Mammary epithelial cell (primary cell): ENCODE data around the gene CFAP99.

Experiments used
- CTCF ChIP-seq, 2 donors: IDR thresholded peaks in 1 of 2; conservative IDR thresholded peaks in 1 of 2; 2 replicates each; pipeline ENCODE4 v1.5.1; 2011 to 2012; ENCODE audit warnings: inconsistent platforms in 2 of 2, low read length in 2 of 2, mild to moderate bottlenecking in 2 of 2, control low read depth in 1 of 2, low read depth in 1 of 2; ENCODE audit not compliant: insufficient read depth in 1 of 2; ENCODE audit errors: extremely low read depth in 1 of 2
- EZH2 ChIP-seq: IDR thresholded peaks from 2 replicates; pipeline ENCODE4 v1.6.1; 2012; ENCODE audit warnings: low read length, inconsistent platforms, borderline replicate concordance

DNA sequence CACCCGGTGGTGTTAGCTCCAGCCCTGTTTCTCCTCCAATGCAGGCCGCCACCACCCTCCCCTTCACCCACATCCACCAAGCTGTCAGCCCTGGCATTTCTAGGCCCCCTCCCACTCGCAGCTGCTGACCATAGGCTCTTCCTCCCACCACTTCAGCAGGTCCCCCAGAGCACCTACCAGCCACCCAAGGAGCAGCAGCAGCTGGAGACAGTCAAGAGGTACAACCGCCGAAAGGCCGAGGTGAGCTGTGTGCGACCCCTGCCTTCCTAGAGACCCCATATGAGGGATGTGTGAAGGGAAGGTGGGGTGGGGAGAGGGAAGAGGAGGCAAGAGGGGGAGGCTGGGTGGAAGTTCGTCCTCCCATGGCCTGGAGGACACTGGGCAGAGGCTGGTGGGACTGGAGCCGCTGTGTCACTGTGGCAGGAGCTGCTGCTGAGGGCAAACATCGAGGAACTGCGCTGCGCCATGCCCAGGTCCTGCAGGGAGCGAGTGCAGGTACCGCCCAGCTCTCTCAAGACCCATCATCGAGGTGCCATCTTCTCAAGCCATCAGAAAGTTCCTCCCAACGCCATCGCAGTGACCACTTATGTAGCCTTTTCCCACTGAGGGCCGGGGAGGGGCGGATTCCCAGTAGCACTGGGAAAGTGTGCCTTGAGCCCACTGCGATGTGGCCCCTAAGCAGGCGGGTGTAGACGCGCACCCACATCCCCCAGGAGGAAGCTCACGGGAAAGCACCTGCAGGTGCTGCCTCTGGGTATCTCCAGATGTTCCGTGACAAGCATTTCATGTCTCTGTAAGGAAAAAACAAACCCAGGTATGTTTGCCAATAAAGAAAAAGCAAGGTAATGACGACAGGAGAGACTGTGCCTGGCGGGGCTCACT is 31.0 kb downstream of the CFAP99 start:
- TF ChIP-seq CTCF (conservative IDR thresholded peaks at IDR 0.05 in 1 of 2, IDR thresholded peaks at IDR 0.05 in 1 of 2; ENCODE audit: extremely low read depth in 1 of 2, insufficient read depth in 1 of 2, low read depth in 1 of 2, low read length in 2 of 2): no peak
- TF ChIP-seq EZH2: no peak
